ENCODE data around the gene ARHGAP24.
"Not testable (repeated sequence)": the region's sequence is repeated elsewhere in the genome, so short reads cannot be mapped to it uniquely, and the experiment has no call there.

The ARHGAP24 gene

GRCh38 chr4:85862896-85863295, 387.9 kb downstream of the ARHGAP24 start:
- DNase-seq (ENCODE audit: low read depth), result no peak

GRCh38 chr4:85864259-85865205, 389.6 kb downstream of the ARHGAP24 start:
- DNase-seq (ENCODE audit: low read depth), result no peak

GRCh38 chr4:85865256-85865655, 390.3 kb downstream of the ARHGAP24 start:
- no peak for DNase-seq (ENCODE audit: low read depth)

- no peak for DNase-seq (ENCODE audit: low read depth)
These were observed 391.6 kb downstream of the ARHGAP24 start for GRCh38 chr4:85866508-85866907.

- no peak for DNase-seq (ENCODE audit: low read depth)
These were observed 392.3 kb downstream of the ARHGAP24 start for GRCh38 chr4:85867271-85867670.

GRCh38 chr4:85869181-85869580, 394.2 kb downstream of the ARHGAP24 start:
- DNase-seq (ENCODE audit: low read depth), result no peak

- no peak for DNase-seq (ENCODE audit: low read depth)
These were observed 395.5 kb downstream of the ARHGAP24 start for GRCh38 chr4:85870298-85871083.

- no peak for DNase-seq (ENCODE audit: low read depth)
These were observed 398.6 kb downstream of the ARHGAP24 start for GRCh38 chr4:85873566-85873965.

GRCh38 chr4:85879518-85879917, 404.6 kb downstream of the ARHGAP24 start:
- no peak for DNase-seq (ENCODE audit: low read depth)

- DNase-seq (ENCODE audit: low read depth), result no peak
These were observed 408.2 kb downstream of the ARHGAP24 start for GRCh38 chr4:85883180-85883579.

GRCh38 chr4:85884251-85884650, 409.3 kb downstream of the ARHGAP24 start:
- DNase-seq (ENCODE audit: low read depth), result no peak

- no peak for DNase-seq (ENCODE audit: low read depth)
These were observed 411.7 kb downstream of the ARHGAP24 start for GRCh38 chr4:85886665-85887064.

- no peak for DNase-seq (ENCODE audit: low read depth)
These were observed 414.4 kb downstream of the ARHGAP24 start for GRCh38 chr4:85889314-85889713.

- DNase-seq (ENCODE audit: low read depth), result no peak
These were observed 420.8 kb downstream of the ARHGAP24 start for GRCh38 chr4:85895755-85896154.

GRCh38 chr4:85898231-85898630, 423.3 kb downstream of the ARHGAP24 start:
- no peak for DNase-seq (ENCODE audit: low read depth)

- DNase-seq (ENCODE audit: low read depth), result no peak
These were observed 426.6 kb downstream of the ARHGAP24 start for GRCh38 chr4:85901500-85901899.

GRCh38 chr4:85902647-85903046, 427.7 kb downstream of the ARHGAP24 start:
- DNase-seq (ENCODE audit: low read depth), result not testable (repeated sequence)

GRCh38 chr4:85905761-85906160, 430.8 kb downstream of the ARHGAP24 start:
- no peak for DNase-seq (ENCODE audit: low read depth)

GRCh38 chr4:85907001-85907400, 432.1 kb downstream of the ARHGAP24 start:
- DNase-seq (ENCODE audit: low read depth), result no peak

- DNase-seq (ENCODE audit: low read depth), result no peak
These were observed 434.9 kb downstream of the ARHGAP24 start for GRCh38 chr4:85909851-85910250.

GRCh38 chr4:85910985-85911384, 436.0 kb downstream of the ARHGAP24 start:
- no peak for DNase-seq (ENCODE audit: low read depth)

- DNase-seq (ENCODE audit: low read depth), result no peak
These were observed 439.2 kb downstream of the ARHGAP24 start for GRCh38 chr4:85913931-85914694.

All from stimulated activated CD8-positive, alpha-beta memory T cell treated with anti-CD3 and anti-CD28 coated beads, Interleukin-12 subunit alpha, Interleukin-12 subunit beta, amount 100 ng/mL, for 4 hours (primary cell).